Activated naive CD8-positive, alpha-beta T cell treated with anti-CD3 and anti-CD28 coated beads, Interleukin-2, amount 10 ng/mL, durations not matched to agents 7 days and 5 days (primary cell): ENCODE data around the gene STARD8. TPM values are rescaled to one million over a fixed set of nuclear protein-coding genes. Genes with fewer than 3 reads are reported as not detected.

Experiments
- ATAC-seq: fragments of 150-1000 bp; cut with Tn5 transposase; one replicate; pipeline ENCODE4 v1.10.0; 2021; ENCODE audit warnings: low read depth, moderate library complexity
- POLR2A ChIA-PET: fragments of 350-600 bp; sonication (Branson Sonifier 250); formaldehyde crosslinking; loops from one replicate; lab custom pipeline; 2021; ENCODE audit warnings: antibody characterized with exemption; lab: Charles Lee
- DNase-seq: peaks from one replicate; pipeline ENCODE4 v3.0.0; 2021
- H3K27ac Mint-ChIP-seq: one replicate; pipeline ENCODE4 v1.8.0; 2022; ENCODE audit warnings: mild to moderate bottlenecking, mixed read lengths
- H3K27me3 Mint-ChIP-seq: one replicate; pipeline ENCODE4 v1.8.0; 2022; ENCODE audit warnings: mild to moderate bottlenecking, moderate library complexity, mixed read lengths
- H3K36me3 Mint-ChIP-seq: one replicate; pipeline ENCODE4 v1.8.0; 2021; ENCODE audit warnings: mild to moderate bottlenecking, mixed read lengths
- H3K4me1 Mint-ChIP-seq: one replicate; pipeline ENCODE4 v1.8.0; 2021; ENCODE audit warnings: mixed read lengths
- H3K4me3 Mint-ChIP-seq: one replicate; pipeline ENCODE4 v1.8.0; 2022; ENCODE audit warnings: mild to moderate bottlenecking, moderate library complexity, mixed read lengths
- H3K9me3 Mint-ChIP-seq: one replicate; pipeline ENCODE4 v1.8.0; 2021; ENCODE audit warnings: mixed read lengths
- total RNA-seq, 2 experiments: library from RNA; stranded (reverse); gene quantifications; one replicate each; pipeline ENCODE4 v1.2.3, GENCODE V29; 2021

Gene STARD8
- total RNA-seq, 2 experiments from 2014 or later: 0.85 to 0.86 TPM

GRCh38 chrX:68698942-68699341 is 51.5 kb downstream of the STARD8 start:
- Mint-ChIP-seq H3K27me3 (no peaks in the 10 kb centered on the region), H3K36me3 (no peaks in the 10 kb centered on the region), H3K27ac (no peak overlapping the region), H3K4me1 (peaks cover 10% of the 10 kb centered on the region), H3K9me3 (no peaks in the 10 kb centered on the region), H3K4me3 (no peak overlapping the region)
- DNase-seq: no peak
- ATAC-seq: no peak
- POLR2A ChIA-PET: no interaction called here

DNA sequence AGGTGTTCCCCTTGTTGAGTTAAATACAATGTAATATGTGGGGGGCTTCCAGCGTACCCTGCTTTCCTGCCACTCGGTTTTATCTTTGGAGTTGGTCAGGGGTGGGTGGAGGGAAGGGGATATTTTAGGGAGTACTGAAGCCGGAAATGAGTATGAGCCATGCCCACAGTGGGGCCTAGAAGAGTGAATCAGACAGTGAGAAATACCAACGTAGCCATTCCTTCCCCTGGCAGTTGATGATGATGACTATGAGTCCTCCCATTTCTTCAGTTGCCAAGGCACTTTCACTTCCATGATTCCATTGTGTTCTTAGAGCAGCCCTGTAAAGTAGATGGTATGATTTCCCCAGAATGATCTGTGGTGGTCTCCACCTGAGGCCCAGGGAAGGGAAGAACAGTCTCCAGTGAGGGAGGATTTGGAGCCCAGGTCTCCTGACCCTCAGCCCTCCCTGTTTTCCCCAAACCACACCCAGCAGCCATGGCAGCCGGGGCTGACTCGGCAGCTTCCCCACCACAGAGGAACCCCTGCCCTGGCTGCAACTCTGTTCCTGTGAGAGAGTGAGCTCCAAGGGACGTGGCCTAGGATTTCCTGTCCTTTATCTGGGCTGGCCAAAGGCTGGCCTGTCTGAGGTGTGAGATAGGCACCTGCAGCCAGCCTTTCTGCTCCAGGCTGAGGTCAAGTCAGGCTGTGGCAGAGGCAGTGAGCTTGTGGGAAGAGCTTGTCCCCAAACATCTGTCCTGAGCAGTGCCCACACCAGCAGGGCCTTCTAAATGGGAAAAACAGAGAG is 52.7 kb downstream of the STARD8 start:
- POLR2A ChIA-PET: no interaction called here
- Mint-ChIP-seq H3K4me3 (no peak overlapping the region), H3K27ac (no peak overlapping the region), H3K36me3 (no peaks in the 10 kb centered on the region), H3K4me1 (peaks cover 8% of the 10 kb centered on the region), H3K9me3 (no peaks in the 10 kb centered on the region), H3K27me3 (no peaks in the 10 kb centered on the region)
- DNase-seq (no peak), ATAC-seq (no peak)

DNA sequence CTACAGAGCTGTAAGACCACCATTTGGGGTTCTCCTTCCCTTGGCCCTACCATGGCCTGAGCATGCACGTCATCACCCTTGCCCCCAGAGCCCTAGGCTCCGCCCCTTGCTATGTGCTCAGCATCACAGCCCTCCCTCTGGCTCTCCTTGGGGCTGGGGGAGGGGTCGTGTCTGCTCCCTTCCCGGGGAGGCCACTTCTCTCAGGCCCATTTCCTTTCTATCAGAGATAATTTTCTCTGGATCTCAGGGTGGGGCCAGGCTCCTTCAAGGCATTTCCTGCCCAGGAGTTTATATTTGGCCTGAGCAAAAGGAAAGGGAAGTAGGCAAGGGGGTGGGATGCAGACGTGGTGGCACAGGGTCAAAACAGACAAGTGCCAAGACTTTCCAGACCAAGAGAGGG is 55.9 kb downstream of the STARD8 start:
- H3K4me1 Mint-ChIP-seq: peaks cover 6% of the 10 kb centered on the region
- no peaks in the 10 kb centered on the region for H3K27me3 Mint-ChIP-seq
- H3K9me3 Mint-ChIP-seq: no peaks in the 10 kb centered on the region
- no peak for DNase-seq
- no peak overlapping the region for H3K27ac Mint-ChIP-seq
- no peaks in the 10 kb centered on the region for H3K36me3 Mint-ChIP-seq
- POLR2A ChIA-PET: no interaction called here
- H3K4me3 Mint-ChIP-seq: no peak overlapping the region
- ATAC-seq: no peak

- POLR2A ChIA-PET: no interaction called here
- Mint-ChIP-seq H3K27me3 (no peaks in the 10 kb centered on the region), H3K36me3 (no peaks in the 10 kb centered on the region), H3K4me1 (peaks cover 6% of the 10 kb centered on the region), H3K9me3 (no peaks in the 10 kb centered on the region), H3K27ac (no peak overlapping the region), H3K4me3 (no peak overlapping the region)
- ATAC-seq: peak; percentile 26
- no peak for DNase-seq
These were observed 56.4 kb downstream of the STARD8 start for GRCh38 chrX:68703846-68704245.

DNA sequence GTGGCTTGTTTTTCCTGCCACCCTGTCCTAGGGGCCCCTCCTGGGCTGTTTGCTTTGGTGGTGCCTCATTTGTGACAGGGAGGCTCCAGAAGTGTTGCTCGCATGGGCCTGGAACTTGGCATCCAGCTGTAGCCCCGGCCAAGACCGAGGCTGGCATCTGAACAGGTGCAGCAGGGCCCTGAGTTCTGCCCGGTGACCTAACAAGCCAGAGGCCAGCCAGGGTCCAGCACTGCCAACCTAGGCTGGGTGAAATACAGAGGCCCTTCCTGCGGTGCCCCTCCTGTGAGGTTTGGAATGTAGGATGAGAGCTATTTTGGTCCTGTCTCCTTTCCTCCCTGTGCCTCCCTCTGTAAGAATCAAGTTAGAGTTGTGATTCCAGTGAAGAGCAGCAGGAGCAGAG is 58.5 kb downstream of the STARD8 start:
- DNase-seq: no peak
- no peaks in the 10 kb centered on the region for H3K36me3 Mint-ChIP-seq
- peaks cover 6% of the 10 kb centered on the region for H3K4me1 Mint-ChIP-seq
- no peaks in the 10 kb centered on the region for H3K9me3 Mint-ChIP-seq
- ATAC-seq: no peak
- H3K4me3 Mint-ChIP-seq: no peak overlapping the region
- POLR2A ChIA-PET: no interaction called here
- H3K27ac Mint-ChIP-seq: no peak overlapping the region
- H3K27me3 Mint-ChIP-seq: no peaks in the 10 kb centered on the region

GRCh38 chrX:68708503-68709290 is 61.2 kb downstream of the STARD8 start:
- no peak for DNase-seq
- POLR2A ChIA-PET: no interaction called here
- H3K27ac Mint-ChIP-seq: no peak overlapping the region
- H3K27me3 Mint-ChIP-seq: no peaks in the 10 kb centered on the region
- no peaks in the 10 kb centered on the region for H3K9me3 Mint-ChIP-seq
- H3K4me3 Mint-ChIP-seq: no peak overlapping the region
- ATAC-seq: no peak
- no peaks in the 10 kb centered on the region for H3K36me3 Mint-ChIP-seq
- H3K4me1 Mint-ChIP-seq: peaks cover 3% of the 10 kb centered on the region

GRCh38 chrX:68710870-68711576 is 63.6 kb downstream of the STARD8 start:
- H3K9me3 Mint-ChIP-seq: no peaks in the 10 kb centered on the region
- no peak for ATAC-seq
- no peaks in the 10 kb centered on the region for H3K4me1 Mint-ChIP-seq
- POLR2A ChIA-PET: no interaction called here
- H3K27me3 Mint-ChIP-seq: no peaks in the 10 kb centered on the region
- H3K4me3 Mint-ChIP-seq: no peak overlapping the region
- DNase-seq: no peak
- H3K36me3 Mint-ChIP-seq: no peaks in the 10 kb centered on the region
- no peak overlapping the region for H3K27ac Mint-ChIP-seq

DNA sequence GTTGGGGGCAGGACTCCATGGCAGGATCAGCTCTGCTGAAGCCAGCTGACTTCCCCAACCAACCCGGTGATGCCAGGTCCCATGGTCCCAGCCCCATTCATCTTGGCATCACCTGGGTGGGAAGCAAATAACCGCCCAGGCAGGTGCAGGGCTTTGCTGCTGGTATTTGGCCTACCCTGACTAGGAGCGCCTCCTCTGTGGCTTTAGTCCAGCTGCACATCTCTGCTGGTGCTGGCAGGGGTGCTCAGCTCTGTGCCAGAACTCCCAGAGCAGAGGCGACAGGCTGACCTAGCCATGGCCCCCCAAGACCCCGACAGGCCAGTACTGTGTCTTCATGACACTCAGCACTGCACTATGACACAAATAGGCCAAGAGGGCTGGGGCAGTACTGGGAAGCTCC is 64.4 kb downstream of the STARD8 start:
- no peaks in the 10 kb centered on the region for H3K4me1 Mint-ChIP-seq
- no peaks in the 10 kb centered on the region for H3K27me3 Mint-ChIP-seq
- H3K36me3 Mint-ChIP-seq: no peaks in the 10 kb centered on the region
- no peaks in the 10 kb centered on the region for H3K9me3 Mint-ChIP-seq
- POLR2A ChIA-PET: no interaction called here
- no peak overlapping the region for H3K4me3 Mint-ChIP-seq
- DNase-seq: no peak
- ATAC-seq: no peak
- no peak overlapping the region for H3K27ac Mint-ChIP-seq

DNA sequence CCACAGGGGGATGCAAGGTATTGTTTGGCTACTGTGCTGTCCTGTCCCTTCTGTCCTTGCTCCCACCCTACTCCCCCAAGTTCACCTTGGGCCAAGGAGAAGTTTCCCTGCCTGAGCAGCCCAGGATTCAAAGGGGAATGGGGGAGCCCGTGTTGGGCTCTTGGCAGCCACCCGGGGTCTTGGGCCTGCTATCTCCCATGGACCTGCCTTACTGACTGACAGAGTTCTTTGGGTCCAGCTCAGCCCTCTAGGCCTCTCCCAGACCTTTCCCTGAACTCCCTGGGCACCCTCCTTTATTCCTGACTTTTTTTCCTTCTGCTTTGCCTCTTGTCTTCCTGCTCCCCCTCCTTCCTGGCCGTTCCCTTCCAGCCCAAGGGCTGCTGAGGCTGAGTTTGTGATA is 67.4 kb downstream of the STARD8 start:
- ATAC-seq (no peak), DNase-seq (no peak)
- Mint-ChIP-seq H3K4me1 (no peaks in the 10 kb centered on the region), H3K36me3 (no peaks in the 10 kb centered on the region), H3K9me3 (no peaks in the 10 kb centered on the region), H3K27ac (no peak overlapping the region), H3K27me3 (no peaks in the 10 kb centered on the region), H3K4me3 (no peak overlapping the region)
- POLR2A ChIA-PET: no interaction called here

DNA sequence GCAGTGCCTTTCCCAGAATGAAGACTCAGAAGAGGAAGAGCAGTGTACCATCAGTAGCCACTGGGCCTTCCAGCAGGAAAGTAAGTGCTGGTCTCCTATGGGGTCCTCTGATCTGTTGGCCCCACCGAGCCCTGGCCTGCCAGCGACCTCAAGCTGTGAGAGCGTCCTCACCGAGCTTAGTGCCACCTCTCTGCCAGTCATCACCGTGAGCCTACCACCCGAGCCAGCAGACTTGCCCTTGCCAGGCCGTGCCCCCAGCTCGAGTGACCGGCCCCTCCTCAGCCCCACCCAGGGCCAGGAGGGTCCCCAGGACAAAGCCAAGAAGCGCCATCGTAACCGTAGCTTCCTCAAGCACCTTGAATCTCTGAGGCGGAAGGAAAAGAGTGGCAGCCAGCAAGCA is 69.7 kb downstream of the STARD8 start:
- no peaks in the 10 kb centered on the region for H3K4me1 Mint-ChIP-seq
- H3K9me3 Mint-ChIP-seq: no peaks in the 10 kb centered on the region
- no peak overlapping the region for H3K27ac Mint-ChIP-seq
- ATAC-seq (no peak), DNase-seq (no peak)
- no peaks in the 10 kb centered on the region for H3K36me3 Mint-ChIP-seq
- POLR2A ChIA-PET: no interaction called here
- no peaks in the 10 kb centered on the region for H3K27me3 Mint-ChIP-seq
- no peak overlapping the region for H3K4me3 Mint-ChIP-seq

DNA sequence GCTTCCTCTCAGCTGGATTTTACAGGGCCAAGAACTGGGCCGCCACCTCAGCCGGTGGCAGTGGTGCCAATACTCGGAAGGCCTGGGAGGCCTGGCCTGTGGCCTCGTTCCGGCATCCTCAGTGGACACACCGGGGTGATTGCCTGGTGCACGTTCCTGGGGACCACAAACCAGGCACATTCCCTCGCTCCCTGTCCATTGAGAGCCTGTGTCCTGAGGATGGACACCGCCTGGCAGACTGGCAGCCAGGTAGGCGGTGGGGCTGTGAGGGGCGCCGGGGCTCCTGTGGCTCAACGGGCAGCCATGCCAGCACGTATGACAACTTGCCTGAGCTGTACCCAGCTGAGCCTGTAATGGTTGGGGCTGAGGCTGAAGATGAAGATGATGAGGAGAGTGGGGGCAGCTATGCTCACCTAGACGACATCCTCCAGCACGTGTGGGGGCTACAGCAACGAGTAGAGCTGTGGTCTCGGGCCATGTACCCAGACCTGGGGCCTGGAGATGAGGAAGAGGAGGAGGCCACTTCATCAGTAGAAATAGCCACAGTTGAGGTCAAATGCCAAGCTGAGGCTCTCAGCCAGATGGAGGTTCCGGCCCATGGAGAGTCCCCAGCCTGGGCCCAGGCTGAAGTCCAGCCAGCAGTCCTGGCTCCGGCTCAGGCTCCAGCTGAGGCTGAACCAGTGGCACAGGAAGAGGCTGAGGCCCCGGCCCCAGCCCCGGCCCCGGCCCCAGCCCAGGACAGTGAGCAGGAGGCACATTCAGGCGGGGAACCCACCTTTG is 70.4 kb downstream of the STARD8 start:
- POLR2A ChIA-PET: no interaction called here
- Mint-ChIP-seq H3K36me3 (no peaks in the 10 kb centered on the region), H3K27me3 (no peaks in the 10 kb centered on the region), H3K9me3 (no peaks in the 10 kb centered on the region), H3K4me3 (no peak overlapping the region), H3K4me1 (no peaks in the 10 kb centered on the region), H3K27ac (no peak overlapping the region)
- no peak for DNase-seq
- ATAC-seq: no peak

- POLR2A ChIA-PET: no interaction called here
- no peaks in the 10 kb centered on the region for H3K4me1 Mint-ChIP-seq
- no peak overlapping the region for H3K27ac Mint-ChIP-seq
- H3K9me3 Mint-ChIP-seq: no peaks in the 10 kb centered on the region
- H3K4me3 Mint-ChIP-seq: no peak overlapping the region
- no peaks in the 10 kb centered on the region for H3K36me3 Mint-ChIP-seq
- ATAC-seq: no peak
- H3K27me3 Mint-ChIP-seq: no peaks in the 10 kb centered on the region
- DNase-seq: no peak
These were observed 71.0 kb downstream of the STARD8 start for GRCh38 chrX:68718443-68718820.

GRCh38 chrX:68719181-68719903 is 71.9 kb downstream of the STARD8 start:
- no peak overlapping the region for H3K4me3 Mint-ChIP-seq
- DNase-seq (no peak), ATAC-seq (no peak)
- no peak overlapping the region for H3K27ac Mint-ChIP-seq
- no peaks in the 10 kb centered on the region for H3K36me3 Mint-ChIP-seq
- POLR2A ChIA-PET: no interaction called here
- H3K9me3 Mint-ChIP-seq: no peaks in the 10 kb centered on the region
- no peaks in the 10 kb centered on the region for H3K27me3 Mint-ChIP-seq
- H3K4me1 Mint-ChIP-seq: no peaks in the 10 kb centered on the region
